GM18907 (cell line): ENCODE data around the gene PLCB2.

Experiments used
- ATAC-seq: cut with Tn5 transposase; IDR thresholded peaks from one replicate; pipeline ENCODE4 v1.9.1; 2021; ENCODE audit warnings: mild to moderate bottlenecking, moderate library complexity; ENCODE audit not compliant: unreplicated experiment

The PLCB2 gene

DNA sequence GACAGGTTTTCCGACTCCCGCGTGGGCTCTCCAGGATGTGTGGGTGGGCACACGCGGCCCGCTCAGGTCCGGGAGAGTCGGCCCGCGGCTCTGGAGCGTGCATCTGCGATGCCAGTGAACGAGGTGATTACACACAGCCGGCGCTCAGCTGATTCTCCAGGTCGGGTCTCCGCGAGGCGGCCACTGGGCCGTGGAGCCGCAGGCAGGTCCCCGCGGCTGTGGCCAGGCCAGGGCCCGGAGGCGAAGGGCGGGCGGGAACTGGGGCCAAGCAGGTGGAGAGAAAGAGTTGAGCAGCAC lies 55.6 kb downstream of the PLCB2 start:
- ATAC-seq = no peak

DNA sequence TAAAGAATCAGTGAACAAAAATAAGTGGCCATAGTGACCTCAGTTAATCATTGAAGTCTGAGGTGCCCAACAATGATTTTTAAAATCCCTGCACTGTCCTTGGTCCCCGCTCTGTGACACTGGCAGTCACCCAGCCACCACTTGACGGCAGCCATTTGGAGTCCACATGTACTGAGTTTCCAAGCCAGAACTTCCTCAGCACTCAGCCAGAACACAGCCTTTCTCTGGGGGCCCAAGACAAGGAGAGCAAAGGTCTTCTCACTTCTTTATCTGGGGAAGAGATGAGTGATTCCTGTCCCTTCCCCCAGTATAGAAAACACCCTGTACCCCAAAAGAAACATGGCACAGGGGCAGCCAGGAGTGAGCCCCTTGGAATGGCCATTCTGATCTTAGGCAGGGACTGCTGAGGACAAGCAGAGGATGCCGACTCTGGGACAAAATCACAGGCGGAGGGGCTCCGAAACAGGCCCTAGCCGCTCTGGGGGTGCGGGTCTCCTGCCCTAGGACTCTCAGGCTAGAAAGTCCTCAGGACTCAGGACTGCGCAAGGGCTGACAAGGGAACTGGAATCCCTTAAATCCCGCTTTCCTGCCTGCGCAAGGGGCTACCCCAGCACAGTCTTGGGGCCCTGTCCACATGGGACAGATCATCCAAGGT lies 56.1 kb downstream of the PLCB2 start:
- ATAC-seq = no peak

DNA sequence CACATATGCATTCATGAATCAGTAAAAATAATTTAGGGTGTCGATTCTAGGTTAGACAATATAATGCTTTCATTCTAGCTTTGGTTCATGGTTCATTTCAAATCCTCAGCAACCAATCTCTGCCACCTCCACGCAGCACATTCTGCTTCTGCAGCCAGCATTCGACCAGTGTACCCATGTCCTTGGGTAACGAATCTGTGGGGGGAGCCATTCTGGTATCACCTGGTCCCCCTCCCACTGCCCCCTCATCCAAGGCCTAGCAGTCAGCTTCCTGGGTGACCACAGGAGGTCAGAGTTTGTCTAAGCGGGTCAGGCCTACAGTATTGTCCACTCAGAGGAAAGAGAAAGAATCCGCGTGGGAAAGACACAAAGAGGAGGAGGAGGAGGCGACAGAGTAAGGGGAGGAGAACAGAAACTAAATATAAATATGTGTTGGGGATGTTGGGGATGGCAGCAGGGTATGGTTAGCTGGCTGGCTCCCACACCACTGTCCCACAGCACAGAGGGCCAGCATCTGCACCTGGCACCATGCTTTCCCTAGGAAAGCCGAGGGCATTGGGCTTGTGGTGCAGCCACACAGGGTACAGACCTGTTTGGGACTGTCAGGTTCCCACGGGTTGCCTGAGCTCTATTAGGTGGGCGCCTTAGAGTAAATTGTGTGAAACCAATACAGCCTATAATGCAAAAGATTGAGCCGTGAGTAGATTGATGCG lies 56.8 kb downstream of the PLCB2 start:
- ATAC-seq = no peak

DNA sequence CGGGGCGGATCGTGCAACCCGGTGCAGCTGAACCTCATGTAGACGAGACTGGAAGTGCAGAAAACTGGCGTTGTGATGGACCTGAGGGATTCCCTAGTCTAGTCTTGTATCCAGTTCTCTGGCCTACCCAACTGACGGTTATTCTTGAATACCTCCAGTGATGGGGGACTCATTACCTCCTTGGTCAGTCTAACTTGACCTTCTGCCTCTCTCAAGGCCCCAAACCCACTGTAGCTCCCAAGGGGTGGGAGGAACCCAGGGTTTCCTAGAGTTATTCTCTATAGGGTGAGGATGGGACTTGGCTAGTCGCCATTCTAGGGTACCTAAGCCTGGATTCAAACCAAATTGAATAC lies 57.5 kb downstream of the PLCB2 start:
- no peak for ATAC-seq

DNA sequence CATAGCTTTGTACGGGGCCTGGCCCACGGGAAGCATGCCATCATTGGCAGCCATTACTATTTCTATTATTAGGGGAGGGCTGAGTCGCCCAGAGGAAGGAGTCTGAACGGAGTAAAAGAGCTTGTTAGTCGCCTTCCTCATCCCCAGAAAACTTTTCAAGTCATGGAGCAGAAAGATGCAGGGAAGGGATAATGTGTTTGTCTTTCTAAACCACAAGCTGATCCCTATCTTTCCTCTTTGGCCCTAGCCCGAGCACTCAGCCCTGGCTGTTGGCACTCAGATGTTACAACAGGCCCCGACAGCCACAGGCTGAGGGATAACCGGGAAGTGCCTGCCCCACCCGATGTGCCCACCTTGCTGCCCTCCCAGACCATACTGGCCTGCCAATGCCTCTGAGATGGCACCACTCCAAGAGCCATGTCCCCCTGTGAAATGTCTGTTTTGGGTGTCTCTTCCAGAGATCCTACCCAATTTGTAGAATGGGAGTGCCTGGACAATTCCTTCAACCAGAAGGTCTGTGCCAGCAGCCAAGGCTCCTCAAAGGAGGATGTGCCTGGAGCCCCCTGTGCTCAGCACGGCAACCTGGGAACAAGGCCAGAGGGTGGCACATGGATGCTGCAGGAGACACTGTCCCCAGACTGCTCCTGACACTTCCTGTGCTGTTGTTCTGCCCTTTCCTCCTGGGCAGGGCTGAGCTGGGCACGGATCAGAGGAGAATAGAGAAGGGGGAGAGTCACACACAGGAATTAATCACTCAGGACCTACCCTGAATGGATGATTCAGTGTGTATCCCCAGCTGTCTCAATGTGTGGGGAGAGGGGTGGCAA lies 58.0 kb downstream of the PLCB2 start:
- no peak for ATAC-seq

DNA sequence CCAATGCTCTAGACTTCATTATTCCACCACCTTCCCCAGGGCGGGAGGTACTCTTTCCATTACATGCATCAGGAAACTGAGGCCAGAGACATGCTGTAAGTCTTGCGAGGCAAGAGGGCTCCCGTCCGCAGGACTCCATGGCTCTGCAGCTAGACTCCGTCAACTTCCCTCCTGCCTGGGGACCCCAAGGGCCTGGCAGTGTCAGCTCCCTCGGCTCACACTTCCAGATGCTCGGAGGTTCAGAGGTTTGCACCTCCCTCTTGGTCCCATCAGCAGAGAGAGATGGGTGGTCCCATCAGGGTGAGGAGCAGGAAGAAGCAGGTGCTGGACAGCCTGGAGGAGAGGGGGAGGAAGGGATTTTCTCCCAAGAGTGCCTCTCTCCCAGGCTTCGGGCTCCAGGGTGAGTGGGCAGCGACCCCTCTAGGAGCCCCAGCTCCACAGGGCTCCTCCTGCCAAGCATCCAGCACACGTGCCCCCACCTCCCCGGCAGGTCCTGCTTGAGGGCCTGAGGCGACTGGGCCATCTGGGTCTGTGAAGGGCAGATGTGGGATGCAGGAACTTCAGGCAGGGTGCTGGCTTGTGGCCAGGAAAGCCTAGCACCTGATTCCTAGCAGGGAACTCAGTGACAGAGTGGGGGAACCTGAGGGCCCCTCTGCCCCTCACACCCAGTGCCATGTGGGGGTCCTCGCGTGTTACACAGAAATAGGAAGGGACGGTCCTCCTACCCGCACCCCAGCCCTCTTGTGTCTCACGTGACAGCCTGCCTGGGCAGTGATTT lies 59.5 kb downstream of the PLCB2 start:
- no peak for ATAC-seq

DNA sequence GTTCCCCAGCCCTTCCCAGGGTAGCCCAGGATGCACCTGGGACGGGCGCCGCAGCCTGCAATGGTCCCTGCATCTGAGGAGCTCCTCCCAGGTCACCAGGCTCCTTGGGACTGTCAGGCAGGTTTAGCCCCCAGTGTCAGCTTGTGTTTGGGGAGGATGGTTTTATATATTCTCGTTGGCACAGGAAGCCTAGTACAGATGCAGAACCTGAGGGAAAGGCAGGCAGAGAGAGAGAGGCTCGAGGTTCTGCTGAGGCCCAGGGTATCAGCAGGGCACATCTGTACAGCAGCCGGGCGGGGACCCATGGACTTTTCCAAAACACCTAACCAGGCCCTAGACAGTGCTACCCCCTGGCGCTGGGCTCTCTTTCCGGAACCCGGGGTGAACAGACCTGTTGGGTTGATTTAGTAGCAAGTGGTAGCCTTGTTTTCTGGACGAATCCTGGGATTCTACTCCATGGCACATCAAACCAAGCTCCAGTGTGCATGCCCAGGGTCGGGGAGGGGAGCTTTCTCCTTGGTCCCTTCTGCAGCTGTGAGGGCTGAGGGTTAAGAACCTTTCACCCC lies 60.2 kb downstream of the PLCB2 start:
- no peak for ATAC-seq

DNA sequence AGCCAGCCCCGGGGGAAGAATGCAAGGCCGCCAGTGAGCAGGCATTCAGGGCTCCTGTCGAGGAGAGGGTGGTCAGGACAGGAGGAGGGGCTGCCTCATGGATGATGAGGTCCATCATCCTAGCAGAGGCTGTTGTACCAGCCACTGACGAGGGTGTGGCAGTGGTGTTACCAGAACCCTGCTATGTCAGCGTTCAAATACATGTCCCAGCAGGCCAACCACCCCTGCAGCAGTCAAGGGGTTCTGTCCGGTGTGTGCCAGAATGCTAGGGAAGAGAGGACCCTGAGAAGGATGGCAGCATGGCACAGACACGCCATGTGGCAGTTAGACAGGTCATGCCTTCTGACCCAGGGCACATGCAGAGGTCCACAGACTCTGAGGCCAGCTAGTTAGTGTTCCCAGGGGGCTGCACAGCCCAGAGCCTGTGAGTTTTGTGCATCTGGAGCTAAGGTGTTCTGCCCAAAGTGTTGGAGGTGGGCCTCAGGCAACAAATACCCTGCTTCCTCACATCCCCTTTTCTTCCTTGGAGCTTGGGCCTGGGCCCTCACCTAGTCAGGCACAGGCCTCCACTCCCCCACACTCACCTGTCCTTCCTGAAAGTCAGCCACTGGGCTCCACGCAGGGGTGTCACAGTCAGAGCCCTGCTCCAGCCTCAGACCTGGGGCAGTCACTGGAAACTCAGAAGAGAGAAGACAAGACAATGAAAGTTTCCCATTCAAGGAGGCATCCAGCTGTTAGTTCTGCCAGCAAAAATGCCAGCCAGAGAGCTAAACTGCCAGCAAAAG lies 61.0 kb downstream of the PLCB2 start:
- no peak for ATAC-seq

DNA sequence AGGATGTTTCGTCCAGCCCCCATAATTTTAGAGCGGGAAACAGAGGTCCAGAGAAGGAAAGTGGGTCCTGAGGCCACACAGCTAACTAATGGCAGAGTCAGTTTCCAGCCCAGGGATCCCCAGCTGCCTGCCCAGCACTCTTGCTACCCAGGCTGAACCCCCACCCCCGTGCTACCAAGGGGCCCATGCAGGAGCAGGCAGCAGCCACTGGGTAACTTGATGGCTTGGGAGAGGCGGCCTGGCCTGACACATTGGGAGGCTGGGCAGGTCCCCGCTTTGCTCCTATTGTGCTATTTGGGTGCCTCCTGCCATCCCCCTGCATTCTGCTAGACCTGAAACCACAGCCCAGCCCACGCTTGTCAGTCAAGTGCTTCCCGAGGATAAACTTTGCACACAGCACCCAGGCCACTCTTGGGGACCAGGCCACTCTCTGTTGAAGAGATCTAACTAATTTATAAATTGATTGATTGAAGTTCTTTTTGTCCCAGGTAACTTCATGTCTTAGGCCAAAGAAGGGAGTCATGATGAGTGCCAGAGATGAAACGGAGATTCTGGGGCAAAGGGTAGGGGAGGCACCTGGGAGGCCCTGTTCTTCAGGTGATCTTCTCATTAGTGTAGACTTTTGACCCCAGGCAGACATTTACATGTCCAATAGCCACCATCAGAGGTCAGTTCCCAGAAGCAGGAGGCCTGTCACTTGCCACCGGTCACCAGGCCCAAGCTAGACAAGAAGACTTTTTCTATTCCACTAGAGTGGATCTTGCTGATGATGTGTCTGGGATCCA lies 61.9 kb downstream of the PLCB2 start:
- no peak for ATAC-seq

DNA sequence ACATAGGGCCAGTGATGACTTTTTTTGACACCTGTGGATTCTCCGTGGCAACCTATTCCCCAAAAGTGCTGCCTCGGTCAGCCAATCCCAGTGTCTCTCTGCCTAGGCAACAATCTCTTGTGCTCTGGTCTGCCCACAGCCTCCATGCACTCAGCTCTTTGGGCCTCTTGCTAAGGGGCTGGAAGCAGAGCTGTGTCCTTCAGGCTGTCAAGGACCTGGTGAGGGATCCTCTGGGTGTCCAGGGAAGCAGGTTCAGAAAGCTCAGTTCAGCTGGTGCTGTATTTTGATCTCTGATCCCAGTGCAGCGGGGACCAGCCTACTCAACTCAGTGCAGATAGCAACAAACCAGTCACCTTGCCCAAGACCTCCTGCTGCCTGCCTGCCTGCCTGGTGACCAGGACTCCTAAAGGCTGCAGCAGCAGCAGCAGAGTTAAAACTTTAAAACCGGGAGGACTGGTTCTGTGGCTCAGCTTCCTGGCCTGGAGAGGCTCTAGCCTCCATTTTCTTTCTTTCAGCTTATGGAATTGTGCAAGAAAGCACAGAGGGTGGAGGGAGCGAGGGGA lies 62.7 kb downstream of the PLCB2 start:
- ATAC-seq = no peak

DNA sequence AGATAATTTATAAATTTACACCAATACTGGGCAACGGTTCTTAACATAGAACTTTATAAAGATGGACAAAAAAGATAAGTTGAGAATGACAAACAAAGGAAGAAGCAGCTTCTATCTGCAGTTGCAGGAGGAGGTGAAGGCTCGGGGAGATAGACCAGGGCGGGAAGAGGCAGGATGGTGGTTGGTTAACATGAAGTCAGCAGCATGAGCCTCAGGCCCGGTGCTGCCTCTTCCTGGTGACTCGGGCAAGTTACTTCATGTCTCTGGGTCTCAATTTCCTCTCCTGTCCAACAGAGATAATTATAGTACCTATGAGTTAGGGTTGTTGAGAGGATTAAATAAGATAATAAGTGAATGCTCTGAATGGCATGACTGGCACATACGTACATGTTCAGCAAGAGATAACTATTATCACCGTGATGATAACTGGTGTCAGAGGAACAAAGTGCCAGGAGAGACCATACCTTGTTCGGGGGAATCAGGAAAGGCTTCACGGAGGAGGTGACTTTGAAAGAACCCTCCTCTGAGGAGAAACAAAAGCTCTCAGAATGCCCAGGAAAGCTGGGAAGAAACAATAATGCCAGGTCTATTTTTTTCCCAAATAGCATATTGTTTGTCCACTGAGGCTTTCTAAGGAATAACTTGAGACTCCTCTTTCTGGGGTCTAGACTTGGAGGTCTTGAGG lies 64.5 kb downstream of the PLCB2 start:
- no peak for ATAC-seq

DNA sequence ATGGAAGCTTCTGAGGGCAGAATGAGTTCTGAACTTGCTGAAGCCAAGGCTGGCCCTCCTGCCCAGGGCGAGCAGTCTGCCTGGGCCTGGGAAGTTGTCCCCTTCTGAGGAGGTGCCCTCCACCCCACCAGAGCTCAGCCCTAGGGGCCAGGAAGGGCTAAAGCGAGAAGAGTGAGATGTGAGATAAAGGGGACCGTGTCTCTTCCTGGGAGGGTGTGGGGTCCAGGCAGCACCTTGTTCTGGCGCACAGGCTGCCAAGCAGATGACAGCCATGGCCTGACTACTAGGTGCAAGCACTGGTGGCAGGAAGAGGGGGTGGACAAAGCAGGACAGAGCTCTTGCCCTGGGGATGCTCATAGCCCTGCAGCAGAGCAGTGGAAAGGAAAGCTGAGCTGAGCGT lies 65.1 kb downstream of the PLCB2 start:
- no peak for ATAC-seq

DNA sequence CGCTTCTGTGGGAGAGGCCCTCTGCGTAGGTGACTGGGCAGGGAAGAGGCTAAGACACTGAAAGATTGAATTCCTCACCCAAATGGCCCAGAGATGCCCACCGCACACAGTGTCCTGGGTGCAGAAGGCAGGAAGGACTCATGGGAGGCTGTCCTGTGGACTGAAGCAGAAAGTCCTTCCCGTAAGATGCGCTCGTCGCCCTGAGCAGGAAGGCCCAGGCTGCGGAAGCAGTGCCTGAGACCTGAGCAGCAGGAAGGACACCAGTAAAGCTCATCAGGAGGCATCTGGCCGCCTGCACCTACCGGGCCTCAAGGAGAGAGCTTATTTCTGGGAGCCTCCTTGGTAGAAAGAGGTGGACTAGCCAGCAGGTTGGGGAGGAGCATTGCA lies 65.5 kb downstream of the PLCB2 start:
- no peak for ATAC-seq

DNA sequence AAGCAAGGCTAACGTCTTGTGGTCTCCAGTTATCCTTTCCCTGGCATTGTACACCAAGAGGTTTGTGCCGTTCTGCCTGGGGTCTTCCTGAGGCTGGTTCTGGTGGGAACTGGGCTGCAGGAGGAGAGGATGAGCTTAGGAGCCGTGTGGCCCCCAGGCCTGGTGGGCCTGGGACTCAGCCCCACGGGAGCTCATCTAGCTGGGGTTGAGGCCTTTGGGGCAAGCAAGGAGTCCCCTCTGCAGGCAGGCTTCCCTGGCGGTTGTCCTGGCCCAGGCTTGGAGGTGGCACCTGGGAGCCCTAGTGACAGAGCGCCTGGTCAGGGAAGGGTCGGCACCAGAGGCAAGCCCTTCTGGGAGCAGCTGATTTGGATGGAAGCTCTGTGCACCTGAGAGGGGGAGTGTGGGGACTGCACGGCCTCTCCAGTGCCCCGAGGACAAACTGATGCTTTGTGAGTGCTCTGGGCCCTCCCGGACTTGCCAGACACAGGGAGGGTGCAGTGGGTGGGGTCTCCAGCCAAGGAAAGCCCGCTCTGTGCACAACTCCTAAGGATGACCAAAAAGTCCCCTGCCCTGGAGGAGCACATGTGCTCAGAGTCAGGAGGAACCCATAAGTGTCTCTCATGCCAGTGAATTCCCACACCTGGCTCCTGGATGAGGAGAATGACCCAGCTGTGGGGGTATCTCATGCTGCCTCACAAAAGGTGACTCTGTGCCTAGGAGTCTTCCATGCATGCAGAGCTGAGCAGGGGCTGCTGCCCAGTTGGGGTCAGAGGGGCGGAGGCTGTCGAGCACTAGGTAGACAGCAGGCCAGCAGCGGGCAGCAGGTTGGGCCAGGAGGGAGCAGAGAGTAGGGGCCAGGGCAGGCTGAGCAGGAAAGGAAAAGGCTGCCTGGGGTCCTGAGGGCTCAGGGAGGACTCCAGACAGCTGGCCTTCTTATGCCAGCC lies 66.2 kb downstream of the PLCB2 start:
- ATAC-seq = no peak

DNA sequence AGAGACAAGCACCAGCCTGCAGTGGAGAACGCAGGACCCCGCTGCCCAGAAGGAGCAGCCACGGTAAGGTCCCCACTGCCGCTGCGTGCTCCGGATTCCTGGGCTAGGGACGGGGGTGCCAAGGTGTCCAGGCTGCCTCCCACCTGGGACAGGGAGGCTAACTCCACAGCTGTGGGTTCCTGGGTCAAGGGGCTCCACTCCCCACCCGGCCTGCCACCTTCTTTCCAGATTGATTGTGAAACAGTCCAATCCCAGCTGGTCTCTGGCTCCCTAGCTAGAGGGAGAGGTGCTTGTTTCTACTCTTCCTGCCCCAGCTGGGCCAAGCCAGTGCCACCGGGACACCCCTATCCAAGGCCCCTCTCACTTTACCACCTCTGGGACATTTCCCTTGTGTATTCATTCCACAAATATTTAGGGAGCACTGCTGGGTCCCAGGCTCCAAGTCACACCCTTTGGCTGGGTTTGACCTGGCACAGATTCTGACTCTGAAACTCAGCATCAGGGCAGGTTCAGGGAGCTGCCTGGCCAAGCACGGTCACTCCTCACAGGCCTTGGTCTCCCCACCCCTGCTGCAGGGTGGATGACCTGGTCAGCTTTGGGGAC lies 67.0 kb downstream of the PLCB2 start:
- no peak for ATAC-seq

DNA sequence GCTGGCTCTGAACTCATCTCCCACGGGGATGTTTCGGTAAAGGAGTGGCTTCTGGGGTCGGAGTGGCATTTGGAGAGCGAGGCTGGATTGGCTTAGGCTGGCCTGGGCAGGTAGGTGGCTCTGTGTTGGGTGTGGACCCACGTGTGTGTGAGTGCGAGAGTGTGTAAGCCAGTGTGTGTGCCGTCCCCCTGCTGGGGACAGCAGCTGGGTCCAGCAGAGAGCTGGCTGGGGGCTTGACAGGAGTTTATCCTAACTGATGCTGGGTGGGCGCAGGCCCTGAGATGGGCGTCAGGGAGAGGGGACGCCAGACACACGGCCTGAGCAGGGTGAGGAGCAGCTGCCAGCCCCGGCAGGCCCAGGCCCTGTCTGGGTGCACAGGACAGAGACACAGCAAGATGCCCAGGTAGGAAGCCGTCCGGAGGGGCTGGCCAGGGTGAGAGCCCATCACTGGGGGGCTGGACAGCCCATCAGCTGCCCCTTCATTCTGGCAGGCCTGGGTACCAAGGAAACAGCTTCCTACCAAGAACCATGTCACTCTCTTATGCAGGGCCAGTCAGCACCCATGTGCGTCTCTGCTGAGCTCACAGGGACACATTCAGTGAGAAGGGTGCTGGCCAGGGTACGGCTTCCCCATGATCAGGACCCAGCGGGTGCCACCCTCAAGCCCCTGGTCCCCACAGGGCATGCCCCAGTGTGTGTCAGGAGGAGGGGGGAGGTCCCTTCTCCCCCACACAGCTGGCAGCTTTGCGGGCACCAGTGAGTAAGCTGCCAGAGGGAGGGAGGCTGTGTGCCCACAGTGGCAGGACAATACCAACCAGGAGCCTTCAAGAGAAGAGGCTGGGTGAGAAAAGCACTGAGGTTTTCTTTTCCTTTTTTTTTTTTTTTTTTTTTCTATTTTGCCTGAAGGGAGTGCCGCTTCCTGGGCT lies 67.8 kb downstream of the PLCB2 start:
- ATAC-seq = no peak
